ENCODE results near the gene RTBDN.

Gene RTBDN

GRCh38 chr19:12834566-12834943, at the start of gene RTBDN:
Gene RTBDN, minus strand, starts transcription at chr19:12834579. Its CDS starts 4,600 bp downstream, at chr19:12829979.
- DNase-seq, result no peak

GRCh38 chr19:12882589-12882988, 48.2 kb upstream of the RTBDN start:
- DNase-seq, result no peak

GRCh38 chr19:12881172-12881808, 46.9 kb upstream of the RTBDN start, which contains the start of gene DNASE2:
Gene DNASE2, minus strand, starts transcription at chr19:12881449. Its CDS starts 74 bp downstream, at chr19:12881375.
- DNase-seq, result peak; percentile 96

GRCh38 chr19:12880551-12881171, 46.3 kb upstream of the RTBDN start:
- no peak for DNase-seq

- DNase-seq, result no peak
Observed at GRCh38 chr19:12875086-12875485, 40.7 kb upstream of the RTBDN start.

GRCh38 chr19:12873891-12874745, 39.7 kb upstream of the RTBDN start:
- no peak for DNase-seq

GRCh38 chr19:12872941-12873890, 38.8 kb upstream of the RTBDN start:
- peak; percentile 64 for DNase-seq

- no peak for DNase-seq
Observed at GRCh38 chr19:12872255-12872654, 37.9 kb upstream of the RTBDN start.

GRCh38 chr19:12871681-12872080, 37.3 kb upstream of the RTBDN start:
- no peak for DNase-seq

GRCh38 chr19:12868540-12869112, 34.2 kb upstream of the RTBDN start:
- peak; percentile 34 for DNase-seq

- peak; percentile 66 for DNase-seq
Observed at GRCh38 chr19:12867120-12868099, 33.0 kb upstream of the RTBDN start.

- DNase-seq, result no peak
Observed at GRCh38 chr19:12866416-12867119, 32.2 kb upstream of the RTBDN start.

GRCh38 chr19:12865746-12866415, 31.5 kb upstream of the RTBDN start:
- no peak for DNase-seq

GRCh38 chr19:12864721-12865715, 30.6 kb upstream of the RTBDN start:
- DNase-seq, result no peak

GRCh38 chr19:12864143-12864542, 29.8 kb upstream of the RTBDN start:
- DNase-seq, result no peak

GRCh38 chr19:12859546-12859945, 25.2 kb upstream of the RTBDN start:
- DNase-seq, result no peak

GRCh38 chr19:12858041-12858928, 23.9 kb upstream of the RTBDN start:
- DNase-seq, result no peak

All from activated CD4-positive, alpha-beta T cell treated with anti-CD3 and anti-CD28 coated beads, Interleukin-10, Interleukin-2, amounts not matched to agents 100 ng/mL and 50 ng/mL, durations not matched to agents 16 hours and 8 hours (primary cell).